NOMO-1 treated with dmso at 0.1 percent for 144 hours (cell line): ENCODE measurements around the gene DBN1.

ENCODE experiments used
- DNase-seq: peaks from one replicate; lab custom pipeline; 2025; ENCODE audit not compliant: unreplicated experiment; lab: John Stamatoyannopoulos, UW

The DBN1 gene

DNA sequence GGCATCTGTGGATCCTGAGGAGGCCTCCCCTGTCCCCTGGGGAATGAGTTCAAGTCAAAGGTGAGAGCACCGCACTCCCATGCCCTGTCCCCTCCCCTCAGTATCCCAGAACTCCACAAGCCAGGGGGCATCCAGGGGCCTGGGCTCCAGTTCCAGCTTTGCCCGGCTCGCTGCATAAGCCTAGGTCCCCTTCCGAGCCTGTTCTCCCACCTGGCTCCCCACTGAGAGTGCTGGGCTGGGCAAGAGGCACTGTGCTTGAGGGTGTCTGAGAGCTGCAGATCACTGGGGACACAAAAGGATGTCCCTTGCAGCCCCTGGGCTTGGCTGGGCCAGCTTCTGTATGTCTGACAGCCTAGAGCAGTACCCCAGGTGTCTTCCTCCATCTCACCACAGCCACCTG is 31.6 kb upstream of the DBN1 start:
- DNase-seq, result no peak

DNA sequence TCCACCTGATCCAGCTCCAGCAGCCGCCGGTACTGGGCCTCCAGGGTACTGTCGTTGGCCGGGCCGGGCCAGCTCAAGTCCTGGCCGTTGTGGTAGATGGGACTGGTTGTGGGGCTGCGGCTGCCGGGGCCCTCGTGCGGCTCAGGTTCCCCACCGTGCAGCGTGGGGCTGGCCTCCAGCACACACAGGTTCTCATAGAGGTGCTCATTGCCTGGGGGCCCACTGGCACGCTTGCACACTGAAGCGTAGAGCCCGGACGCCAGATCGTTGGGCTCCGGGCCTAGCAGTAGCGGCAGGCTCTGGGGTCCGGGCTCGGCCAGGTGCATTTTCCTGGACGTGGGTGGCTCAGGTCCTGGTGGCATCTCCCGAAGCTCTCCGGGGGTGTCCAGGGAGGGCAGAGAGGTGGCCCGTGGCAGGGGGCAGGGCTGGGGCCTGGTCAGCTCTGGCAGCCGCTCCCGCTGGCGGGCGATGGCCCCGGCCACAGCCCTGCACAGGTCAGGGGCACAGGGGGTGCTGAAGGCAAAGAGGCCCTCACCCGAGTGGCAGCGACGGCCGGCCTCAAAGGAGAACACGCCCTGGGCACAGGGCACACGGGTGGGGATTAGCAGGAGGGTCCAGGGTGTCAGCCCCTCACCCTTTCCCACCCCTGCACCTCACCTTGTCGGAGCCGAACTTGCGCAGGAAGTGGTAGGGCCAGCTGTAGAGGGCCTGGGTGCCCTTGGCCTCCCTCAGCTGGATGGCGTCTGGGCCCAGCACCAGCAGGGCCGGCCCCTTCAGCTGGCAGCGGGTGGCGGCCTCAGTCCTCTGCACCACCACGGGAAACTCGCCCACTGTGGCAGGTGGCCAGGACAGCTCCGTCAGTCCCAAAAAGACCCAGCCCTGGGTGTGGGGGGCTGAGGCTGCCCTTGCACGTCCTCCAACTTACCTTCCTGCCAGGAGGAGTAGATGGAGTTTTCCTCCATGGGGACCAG is 30.9 kb upstream of the DBN1 start:
- no peak for DNase-seq

DNA sequence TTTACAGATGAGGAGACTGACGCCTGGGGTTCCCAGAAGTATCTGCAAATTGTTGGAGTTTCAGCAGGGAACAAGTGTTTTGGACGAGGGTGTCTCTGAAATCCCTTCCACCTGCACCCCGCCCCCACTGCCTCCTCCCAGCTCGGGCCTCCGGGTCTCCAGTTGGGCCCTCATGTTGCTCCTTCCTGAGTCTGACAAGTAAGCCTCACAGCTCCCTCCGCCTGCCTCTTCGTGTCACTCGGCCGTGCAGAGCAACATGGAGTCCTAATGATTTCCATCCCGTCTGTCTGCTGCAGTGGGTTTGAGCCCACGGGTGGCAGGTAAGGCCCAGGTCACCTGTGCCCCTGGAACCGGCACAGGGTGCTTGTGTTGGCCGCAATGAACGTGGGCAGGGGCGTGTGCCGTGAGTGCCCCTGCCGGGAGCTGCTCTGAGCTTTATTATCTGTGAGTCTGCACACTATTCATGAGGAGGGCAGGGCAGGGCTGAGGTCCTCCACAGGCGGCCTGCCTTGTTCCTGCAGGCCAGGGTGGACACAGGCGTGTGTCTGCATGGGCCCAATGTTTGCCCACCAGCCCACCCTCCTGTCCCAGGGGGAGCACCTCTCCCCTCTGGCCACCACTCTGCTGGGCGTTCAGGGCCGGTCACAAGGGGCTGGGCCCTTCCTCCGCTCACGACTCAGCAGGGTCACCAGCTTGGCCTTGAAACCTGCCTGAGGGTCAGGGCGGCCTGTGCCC is 30.1 kb upstream of the DBN1 start:
- no peak for DNase-seq

DNA sequence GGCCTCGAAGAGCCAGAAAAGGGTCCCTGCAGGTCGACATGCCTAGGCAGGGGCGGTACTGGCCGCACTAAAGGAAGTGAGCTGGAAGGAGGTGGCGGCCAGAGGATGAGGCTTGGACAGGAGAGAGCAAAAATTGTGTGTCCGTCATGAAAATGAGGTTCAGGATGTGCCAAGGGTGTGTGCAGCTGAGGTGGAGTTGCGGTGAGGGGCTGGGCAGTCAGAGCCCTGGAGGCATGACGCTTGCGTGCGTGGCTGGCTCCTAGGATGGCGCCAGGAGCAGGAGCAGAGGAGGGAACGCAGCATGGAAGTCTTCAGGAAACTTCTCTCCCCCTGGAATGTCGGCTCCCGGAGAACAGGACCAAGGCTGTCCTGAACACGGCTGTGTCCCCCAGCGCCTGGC is 29.5 kb upstream of the DBN1 start:
- DNase-seq, result no peak

DNA sequence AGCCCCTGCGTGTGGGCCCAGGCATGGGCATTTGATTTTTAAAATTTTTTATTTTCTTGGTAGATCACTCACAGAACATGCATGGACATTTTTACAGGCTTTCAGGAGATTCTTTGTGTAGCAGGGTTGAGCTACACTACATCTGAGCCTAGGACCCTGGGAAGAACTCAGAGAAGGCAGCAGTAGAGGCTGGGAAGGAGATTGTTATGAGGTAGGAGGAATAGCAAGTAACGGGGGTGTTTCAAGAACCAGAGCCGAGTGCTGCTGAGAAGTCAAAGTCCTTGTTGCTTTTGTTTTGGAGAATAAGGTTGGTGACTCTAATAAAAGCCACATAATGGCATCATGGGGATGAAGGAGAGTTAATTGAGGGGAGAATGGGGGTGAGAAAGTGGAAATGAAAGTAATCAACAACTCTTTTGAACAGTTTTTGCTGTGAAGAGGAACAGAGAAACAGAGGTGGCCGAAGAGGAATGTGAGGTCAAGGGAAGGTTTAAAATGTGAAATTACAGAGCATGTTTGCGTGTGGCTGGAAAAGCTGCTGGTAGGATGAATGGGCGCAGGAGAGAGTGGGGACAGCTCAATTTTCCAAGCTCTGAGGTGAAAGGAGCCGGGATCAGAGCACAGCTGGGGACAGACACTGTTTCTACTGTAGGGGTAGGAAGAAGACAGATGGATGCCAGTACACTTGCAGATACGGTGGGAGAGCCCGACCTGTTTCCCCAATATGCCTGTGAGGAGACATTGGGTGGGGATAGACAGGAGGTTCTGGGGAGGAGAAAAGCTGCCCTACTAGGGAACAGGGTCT is 28.6 kb upstream of the DBN1 start:
- peak; percentile 77 for DNase-seq

DNA sequence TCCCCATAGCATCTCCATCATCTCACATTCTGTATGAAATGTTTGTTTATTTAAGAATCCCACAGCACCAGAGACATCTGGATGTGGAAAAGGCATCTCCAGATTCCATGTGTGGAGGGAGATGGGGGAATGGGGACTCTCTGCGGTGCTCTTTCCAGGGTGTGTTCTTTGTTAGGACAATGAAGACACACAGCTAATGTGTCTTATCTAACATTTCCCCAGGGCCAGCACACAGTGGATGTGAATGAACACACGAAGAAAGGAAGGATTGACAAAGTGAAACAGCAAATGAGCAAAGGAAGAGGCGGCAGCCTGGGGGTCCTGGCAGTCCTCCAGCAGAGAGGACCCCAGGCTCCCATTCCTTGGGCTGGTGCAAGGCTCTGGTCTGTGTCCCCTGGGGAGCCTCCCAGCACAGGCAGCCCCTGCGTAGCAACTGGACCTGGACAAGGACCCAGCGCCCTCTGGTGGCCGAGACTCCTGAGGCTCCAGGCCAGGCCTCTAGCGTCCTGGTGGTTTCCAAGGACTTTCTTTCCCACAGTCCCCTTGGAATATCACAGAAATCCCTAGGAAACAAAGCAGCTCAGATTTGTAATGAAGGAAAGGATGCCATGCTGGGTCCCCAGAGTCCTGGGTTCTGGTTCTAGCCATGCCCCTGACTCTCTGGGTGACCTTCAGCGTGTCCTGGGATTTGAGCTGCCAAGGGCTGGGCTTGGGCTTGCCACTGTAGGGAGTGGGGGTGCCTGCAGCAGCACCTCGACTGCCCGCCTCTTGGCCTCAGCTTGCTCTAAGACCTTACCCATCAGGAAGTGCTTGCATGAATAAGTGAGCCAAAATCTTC is 27.5 kb upstream of the DBN1 start:
- DNase-seq, result peak; percentile 36

DNA sequence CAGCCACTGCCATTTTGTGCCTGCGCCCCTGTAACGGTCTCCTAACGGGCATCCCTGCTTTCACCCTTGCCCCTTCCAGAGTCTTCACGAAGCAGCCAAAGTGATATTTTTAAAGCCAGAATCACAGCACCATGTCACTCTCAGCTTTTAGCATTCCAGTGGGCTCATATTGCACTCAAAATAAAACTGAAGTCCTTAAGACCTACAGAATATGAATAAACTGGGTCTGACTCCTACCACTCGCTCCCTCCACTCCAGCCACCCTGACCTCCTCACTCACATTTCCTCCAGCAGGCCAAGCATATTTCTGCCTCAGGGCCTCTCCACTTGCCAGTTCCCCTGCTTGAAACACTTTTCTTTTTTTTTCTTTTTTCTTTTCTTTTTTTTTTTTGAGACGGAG is 26.4 kb upstream of the DBN1 start:
- no peak for DNase-seq

DNA sequence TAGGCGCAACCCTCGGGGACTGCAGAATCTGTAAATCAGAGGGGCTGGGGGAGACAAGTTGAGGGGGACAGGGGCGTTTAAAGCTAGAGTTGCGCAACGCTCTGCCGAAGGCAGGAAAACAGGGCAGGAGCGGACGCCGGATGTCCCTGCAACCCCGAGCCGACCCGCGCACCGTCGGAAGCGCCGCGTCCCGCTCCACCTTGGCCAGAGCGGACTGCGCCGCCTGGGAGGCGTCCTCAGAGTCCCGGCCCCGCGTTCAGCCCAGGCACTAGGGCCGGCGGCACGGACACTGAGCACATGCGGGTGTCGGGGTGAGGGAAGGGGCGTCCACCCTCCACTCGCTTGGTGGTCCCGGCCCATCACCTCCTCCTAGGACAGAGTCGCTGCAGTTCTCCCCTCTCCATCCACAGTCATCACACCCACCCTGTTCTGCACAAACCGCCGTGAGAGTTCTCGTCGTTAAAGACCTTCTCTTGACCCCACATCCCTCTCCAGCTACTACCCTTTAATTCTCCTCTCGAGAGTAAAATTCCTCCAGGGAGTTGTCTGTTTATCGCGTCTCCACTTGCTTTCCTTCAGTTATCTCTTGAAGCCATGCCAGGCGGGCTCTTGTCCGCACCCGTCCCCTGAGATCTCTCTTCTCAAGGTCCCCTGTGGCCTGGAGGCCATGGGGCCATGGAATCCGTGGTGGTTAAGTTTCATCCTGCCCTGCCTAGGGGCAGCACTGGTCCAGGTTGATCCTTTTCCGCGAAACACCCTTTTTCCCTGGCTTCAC is 24.8 kb upstream of the DBN1 start:
- DNase-seq, result no peak

DNA sequence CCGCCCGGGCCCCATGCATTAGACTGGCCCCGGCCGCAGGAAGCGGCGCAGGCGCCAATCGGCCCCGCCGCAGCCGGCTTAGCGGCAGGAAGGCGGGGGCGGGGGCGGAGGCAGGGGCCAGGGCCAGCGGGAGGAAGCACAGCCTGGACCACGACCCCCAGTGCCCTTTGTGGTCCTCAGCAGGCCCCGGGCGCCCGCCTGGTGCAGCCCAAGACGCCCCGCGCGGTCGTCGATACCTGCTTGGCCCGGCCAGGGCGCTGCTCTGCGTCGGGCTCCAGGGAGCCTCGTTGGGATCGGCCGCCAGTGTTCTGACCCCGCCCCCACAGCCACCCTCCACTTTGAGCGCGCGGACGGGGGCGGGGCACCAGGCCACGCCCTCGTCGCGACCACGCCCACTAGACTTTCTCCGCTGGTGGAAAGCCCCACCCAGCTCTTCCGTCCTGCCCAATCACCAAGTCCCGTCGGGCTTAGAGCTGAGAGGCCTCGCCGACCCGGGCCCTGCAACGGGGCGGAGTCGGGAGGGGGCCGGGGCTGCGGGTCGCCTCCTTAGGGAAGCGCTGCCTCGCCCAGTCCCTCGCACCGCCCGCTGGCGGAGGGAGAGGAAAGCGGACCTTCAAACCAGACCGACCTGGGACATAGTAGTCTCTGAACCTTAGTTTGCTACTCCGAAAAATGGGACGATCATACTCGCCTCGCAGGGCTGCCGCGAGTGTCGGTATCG is 24.0 kb upstream of the DBN1 start, which contains the start of gene PDLIM7:
Gene PDLIM7 (minus strand): TSS at position 313 of the 721 bp plus-strand sequence. CDS start 1,092 bp downstream, outside the sequence.
- peak; percentile 98 for DNase-seq

DNA sequence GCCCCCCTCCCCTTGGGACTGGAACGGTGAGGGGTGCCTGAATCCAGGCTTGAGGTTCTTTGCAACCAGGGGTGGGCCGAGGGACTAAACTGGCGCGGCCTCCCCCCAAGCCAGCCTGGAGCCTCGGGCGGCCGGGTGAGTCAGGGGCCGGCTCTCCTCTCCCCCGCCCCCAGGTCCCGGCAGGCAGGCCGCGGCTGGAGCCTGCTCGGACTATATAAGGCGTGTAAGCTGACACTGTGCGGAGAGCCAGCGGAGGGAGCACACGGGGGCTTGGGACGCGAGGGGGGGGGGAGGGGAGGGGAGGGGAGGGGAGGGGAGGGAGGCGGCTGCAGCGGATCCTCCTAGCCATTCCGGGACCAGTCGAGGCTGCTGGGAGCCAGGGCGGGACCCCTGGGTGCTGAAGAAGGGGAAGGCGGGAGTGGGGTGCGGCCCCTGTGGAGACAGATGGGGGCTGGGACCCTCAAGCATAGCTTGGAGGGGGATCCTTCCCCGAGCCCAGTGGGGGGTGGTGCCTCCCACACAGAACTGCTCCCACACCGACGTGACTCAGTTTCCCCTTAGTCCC is 23.4 kb upstream of the DBN1 start:
- DNase-seq, result no peak

DNA sequence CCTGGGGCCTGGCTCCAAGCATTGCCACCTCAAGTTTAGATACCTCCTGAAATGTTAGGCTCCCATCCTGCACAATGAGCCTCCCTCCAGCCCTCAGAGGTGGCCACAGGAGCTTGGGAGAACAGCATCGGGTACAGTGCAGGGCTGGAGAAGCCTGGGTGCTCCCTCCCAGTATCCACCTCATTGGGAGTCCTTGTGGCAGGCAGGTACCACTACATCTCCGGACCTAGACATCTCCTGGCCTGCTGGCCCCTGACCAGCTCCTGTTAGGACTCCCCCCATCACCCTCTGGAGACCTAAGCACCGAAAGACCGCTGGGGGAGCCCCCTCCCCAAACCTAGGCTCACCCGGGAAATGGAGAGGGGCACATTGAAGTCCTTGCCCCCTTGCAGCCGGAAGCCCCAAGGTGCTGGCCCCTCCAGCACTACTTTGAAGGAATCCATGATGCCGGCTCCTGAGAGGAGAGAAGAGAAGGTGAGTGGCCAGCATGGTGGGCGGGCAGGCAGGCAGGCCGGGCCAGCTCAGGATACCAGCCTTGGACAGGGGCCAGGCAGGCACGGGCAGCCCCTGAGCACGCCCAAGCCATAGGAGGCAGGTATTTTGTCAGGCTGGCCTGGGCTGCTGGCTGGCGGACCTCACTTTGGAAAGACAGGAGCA is 22.8 kb upstream of the DBN1 start:
- no peak for DNase-seq

DNA sequence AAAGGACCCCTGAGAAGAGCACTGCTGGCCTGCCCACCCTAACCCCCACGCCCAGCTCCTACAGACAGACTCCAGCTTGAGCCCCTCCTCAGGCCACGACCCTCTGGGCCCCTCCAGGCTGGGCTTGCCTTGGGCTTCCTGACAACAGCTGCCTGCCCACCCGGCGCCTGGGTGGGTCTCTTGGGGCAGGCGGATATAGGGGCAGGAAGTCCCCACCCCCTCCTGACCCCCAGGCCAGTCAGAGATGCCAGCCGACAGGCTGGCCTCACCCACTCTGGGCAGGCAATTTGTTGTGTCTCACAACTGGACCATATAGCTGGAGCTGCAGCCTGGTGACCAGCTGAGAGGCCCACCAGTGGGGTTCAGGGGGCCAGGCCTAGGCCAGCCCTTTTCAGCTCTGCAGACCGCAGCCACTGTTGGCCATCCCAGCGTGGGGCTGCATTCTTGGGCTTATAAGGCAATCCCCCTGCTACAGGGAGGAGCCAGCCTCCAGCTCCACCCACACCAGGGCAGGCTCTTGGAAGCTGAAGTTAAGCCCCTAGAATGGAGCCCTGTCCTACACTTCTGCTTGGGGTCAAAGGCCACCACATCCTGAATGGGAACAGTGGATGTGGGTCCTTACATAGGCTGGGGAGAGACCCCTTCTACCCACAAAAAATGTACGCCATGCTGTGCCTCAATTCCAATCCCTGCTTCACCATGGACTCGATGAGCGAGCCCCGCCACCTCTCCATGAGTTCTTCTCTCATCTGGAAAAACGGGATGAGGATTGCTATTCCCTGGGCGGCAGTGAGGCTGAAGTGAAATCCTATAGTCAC is 22.0 kb upstream of the DBN1 start:
- peak; percentile 18 for DNase-seq

DNA sequence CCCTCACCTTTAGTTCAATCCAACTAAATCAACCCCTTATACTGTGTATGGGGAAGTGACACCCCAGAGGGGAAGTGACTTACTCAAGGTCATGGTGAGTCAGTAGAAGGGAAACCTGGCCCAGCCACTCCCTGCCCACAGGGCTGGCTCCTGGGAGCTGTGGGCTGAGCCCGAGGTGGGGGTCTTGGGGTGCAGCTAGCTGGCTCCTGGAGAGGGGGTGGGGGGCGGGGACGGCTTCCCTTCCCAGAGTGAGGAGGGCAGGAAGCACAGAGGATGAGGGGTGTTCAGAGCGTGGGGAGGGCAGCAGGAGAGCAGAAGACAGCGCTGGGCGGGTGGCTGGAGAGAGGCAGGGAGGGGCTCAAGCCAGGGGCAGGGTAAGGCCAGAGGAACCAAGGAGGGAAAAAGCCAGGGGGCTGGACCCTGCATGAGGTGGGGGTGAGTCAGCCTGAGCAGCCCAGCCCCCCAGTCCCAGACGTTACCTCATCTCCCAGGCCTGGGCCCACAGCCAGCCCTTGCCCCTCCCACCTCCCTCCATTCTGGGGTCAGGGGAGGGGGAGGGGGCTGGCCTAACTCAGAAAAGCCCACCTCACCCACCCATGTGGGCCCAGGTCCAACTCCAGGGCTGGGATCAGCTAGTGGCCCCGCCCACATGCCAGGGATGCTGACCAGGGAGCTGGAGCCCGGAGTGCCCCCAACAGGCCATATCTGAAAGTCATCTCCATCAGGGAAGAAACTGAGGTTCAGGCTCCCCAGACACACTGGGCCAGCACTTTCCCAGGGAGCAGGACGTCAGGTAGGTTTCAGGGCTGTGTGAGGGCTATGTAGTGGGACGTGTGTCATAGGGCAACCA is 21.1 kb upstream of the DBN1 start:
- peak; percentile 80 for DNase-seq

DNA sequence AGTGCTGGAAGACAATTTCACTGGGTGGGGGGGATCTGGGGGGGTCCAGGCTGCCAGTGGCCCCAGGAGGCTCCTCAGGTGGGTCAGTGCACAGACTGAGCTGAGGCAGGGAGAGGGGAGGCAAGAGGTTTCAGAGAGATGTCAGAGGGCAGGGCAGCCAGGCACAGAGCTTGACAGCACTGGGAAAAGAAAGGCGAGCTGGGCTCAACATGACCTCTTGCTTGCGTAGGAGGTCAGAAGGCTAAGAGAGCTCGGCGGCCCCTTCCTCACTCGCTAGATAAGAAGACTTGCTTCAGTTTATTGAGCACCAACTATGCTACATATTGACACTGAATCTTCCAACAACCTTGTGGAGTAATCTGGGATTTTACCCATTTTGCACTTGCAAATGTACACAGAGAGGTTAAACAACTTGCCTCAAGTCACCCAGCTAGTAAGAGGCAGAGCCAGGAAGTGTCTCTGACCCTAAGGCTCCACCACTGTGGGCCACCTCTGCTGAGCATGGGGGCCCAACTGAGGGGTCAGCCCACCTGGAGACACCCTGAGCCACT is 20.4 kb upstream of the DBN1 start:
- DNase-seq, result no peak

DNA sequence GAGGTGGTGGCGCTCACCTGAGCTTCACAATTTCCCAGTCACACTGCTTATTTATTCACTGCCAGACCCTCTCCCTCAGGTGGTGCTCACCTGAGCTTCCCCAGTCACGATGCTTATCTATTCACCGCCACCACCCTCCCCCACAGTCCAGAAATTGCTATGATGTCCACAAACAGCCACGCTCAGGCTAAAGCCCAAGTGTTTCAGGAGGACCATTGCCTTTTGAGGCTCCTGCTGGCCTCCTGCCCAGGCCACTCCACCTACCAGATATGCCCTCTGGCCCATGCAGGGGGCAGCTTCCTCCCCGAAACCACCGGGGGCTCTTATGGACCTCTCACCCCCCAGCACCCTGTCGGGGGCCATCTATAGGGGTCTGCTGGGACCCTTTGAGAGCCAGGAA is 19.4 kb upstream of the DBN1 start:
- DNase-seq, result no peak
